Measurements from ENCODE around the gene HK2. TPM values are rescaled to one million over a fixed set of nuclear protein-coding genes. Genes with fewer than 3 reads are reported as not detected.

Gene HK2
- total RNA-seq, 1 donor: 13.5 TPM

- no peak for DNase-seq (ENCODE audit: low read depth in 2 of 3, low spot score in 2 of 3)
Observed at GRCh38 chr2:74873678-74874640, 40.0 kb downstream of the HK2 start.

GRCh38 chr2:74876081-74876886 lies 42.4 kb downstream of the HK2 start:
- DNase-seq (ENCODE audit: low read depth in 2 of 3, low spot score in 2 of 3): peak; percentile 37 to 83 (median 53)

GRCh38 chr2:74877376-74877775 lies 43.4 kb downstream of the HK2 start:
- no peak for DNase-seq (ENCODE audit: low read depth in 2 of 3, low spot score in 2 of 3)

DNA sequence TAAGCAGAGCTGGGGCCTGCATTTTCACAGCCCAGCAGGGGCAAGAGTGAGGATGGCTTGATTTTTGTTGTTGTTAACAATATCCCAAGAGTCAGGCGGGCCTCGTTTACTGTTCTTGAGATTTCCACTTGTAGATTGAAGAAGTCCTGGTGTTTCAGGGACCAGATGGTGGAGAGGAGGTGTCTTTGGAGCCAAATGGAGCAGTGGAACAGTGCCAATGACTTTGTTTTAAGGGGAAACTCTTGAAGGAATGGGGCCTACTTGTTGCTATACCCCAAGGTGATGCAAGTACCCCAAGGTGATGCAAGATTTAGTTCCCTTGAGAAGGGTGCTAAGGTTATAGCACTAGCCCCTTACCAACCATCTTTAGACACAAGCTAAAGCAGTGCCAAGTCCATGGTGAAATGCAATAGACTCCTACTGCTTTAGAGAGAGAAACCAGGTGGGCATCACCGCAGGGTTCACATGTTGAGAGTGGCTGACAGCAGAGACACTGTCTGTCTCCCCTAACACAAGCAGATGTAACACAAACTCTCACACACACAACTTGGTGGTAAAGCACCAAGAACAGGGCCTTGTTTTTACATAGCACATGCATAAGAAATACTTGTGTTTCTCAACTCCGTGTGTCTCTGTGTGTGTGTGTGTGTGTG lies 44.0 kb downstream of the HK2 start:
- DNase-seq (ENCODE audit: low read depth in 2 of 3, low spot score in 2 of 3): no peak

- no peak for DNase-seq (ENCODE audit: low read depth in 2 of 3, low spot score in 2 of 3)
Observed at GRCh38 chr2:74878551-74878950, 44.6 kb downstream of the HK2 start.

GRCh38 chr2:74880054-74880728 lies 46.3 kb downstream of the HK2 start:
- DNase-seq (ENCODE audit: low read depth in 2 of 3, low spot score in 2 of 3): no peak

DNA sequence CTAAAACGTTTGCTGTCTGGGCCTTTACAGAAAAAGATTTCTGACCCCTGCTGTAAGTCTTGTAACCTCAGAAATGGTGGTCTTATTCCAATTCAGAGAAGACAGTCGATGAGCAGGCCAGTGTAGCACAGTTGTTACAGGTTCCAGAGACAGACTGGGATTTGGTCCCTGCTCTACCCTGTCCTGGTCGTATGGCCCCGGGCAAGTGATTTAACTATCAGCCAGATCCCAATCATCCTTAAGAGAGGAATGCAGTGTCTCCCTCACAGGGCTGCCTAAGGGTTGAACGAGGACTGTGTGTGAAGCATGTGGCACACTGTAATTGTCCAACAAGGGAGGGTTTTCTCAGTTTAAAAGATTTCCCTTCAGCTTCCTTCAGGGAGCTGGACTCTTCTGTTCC lies 47.2 kb downstream of the HK2 start:
- DNase-seq (ENCODE audit: low read depth in 2 of 3, low spot score in 2 of 3): no peak

DNA sequence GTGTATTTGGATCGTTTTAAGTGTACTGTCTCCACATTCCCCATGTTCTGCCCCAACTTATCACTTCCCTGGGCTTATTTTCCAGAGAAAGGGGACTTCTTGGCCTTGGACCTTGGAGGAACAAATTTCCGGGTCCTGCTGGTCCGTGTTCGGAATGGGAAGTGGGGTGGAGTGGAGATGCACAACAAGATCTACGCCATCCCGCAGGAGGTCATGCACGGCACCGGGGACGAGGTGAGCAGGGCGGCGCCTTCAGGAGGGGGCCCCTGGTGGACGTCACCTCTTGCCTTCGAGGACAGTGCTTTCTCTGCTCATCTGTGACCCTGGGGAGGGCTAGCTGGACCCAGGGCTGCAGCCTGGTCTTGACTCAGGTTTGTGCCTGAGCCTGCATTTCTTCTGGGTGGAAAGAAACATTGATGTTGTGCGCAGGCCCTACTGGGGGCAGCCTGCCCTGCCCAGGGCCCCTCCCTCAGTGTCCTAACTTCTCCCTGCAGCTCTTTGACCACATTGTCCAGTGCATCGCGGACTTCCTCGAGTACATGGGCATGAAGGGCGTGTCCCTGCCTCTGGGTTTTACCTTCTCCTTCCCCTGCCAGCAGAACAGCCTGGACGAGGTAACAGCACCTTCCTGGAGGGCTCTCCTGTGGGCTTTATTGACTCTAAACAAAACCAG lies 47.8 kb downstream of the HK2 start:
- no peak for DNase-seq (ENCODE audit: low read depth in 2 of 3, low spot score in 2 of 3)

GRCh38 chr2:74882299-74882687 lies 48.4 kb downstream of the HK2 start:
- DNase-seq (ENCODE audit: low read depth in 2 of 3, low spot score in 2 of 3): no peak

DNA sequence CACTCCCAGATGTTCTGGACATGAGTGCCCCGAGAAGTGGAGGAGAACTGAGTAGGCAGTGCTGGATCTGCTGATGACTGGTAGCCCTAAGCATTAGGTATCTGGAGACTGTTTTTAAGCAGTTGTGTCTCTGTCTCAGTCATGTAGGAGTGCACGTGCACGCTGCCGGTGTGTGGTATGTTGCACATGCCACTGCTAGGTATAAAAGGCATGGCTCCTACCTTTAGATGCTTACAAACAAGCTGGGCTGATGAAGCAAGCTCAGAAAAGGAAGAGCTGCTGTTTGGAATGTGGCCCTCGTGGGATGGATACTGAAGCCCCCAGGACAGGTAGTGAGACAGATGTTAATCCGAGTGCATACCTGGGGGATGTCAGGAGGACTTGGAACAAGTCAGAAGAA lies 49.1 kb downstream of the HK2 start:
- no peak for DNase-seq (ENCODE audit: low read depth in 2 of 3, low spot score in 2 of 3)

DNA sequence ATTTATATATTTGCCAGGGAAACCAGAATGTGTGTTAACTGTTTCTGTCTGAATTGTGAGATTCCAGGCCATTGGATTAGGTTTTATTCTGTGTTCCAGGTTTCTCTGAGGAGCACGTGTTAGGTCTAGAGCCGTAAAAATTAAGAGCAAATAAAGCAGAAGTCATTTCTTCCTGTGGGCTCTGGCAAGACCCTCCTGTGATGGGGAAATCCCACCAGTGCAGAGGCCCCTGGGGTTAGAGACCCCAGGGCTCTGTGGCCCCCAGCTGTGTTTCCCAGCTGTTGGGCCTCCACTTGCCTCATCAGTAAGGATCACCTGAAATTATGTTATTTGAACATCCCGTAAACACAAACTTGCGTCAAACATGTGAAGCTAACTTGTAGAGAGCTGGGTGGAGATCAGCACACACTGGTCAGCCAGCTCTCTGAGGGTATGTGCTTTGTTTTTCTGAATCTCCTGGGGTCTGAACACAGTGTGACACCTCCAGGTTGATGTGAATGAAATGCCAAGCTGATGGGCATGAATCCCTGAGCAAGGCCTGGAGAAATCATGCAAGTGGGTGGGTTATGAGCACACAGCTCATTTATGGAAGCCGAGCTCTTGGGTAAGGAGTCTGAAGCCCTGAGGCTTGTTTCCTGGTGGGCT lies 50.3 kb downstream of the HK2 start:
- DNase-seq (ENCODE audit: low read depth in 2 of 3, low spot score in 2 of 3): peak in 1 of 3 donors; percentile 38

DNA sequence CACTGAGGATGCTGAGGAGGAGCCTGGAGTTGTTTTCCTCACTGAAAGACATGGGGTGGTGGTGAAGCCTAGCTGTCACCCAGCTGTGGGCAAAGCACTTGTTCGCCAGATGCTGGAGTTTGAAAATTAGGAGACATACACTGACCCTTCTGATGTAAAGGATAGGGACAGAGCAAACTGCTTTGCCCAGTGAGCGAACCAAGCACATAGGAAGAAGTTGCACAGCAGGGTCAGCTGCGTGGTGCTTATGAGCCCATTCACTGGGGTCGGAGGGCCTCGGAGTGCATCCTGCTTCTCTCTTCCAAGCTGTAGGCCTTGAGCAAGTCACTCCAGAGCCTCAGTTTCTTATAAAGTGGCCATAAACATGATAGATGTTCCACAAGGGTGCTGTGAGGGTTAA lies 50.9 kb downstream of the HK2 start:
- no peak for DNase-seq (ENCODE audit: low read depth in 2 of 3, low spot score in 2 of 3)

- DNase-seq (ENCODE audit: low read depth in 2 of 3, low spot score in 2 of 3): no peak
Observed at GRCh38 chr2:74886251-74886650, 52.3 kb downstream of the HK2 start.

DNA sequence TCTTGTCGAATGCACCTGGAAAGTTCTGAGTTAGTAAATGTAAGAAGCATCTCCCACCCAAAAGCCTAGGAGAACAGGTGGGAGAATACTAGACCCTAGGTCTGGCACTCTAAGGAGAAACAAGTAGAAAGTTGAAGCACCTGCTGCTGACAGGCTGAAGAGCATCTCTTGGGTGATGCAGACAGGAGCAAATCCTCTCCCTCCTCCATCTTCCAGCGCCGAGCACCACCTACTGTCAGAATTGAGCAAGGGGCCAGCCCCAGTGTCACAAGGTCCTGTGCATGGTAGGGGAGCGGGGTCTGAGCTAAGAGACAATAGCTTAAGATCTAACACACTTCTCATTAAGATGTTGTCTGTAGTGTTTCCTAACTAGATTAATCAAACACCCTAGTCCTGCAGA lies 52.9 kb downstream of the HK2 start:
- no peak for DNase-seq (ENCODE audit: low read depth in 2 of 3, low spot score in 2 of 3)

DNA sequence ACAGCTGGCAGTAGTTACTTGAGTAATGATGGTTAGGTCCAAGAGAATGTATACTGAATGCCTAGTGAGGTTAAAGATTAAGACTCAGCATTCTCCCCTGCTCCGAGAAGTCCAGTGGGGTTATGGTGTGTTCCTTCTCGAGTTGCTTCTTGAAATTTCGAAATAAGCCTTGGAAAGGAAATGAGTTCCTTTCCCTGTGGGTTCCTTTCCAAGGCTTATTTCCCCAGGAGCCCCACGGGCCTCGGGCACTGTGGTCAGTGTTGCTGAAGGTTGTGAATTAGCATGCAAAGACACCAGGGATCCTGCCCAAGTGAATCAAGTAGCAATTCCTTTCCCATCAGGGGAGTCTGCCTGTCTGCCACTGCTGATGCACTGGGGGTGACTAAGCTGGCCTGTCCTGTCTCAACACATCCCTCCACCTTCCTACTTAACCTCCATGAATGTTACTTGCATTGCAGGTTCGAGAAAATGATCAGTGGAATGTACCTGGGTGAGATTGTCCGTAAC lies 53.6 kb downstream of the HK2 start:
- DNase-seq (ENCODE audit: low read depth in 2 of 3, low spot score in 2 of 3): no peak

DNA sequence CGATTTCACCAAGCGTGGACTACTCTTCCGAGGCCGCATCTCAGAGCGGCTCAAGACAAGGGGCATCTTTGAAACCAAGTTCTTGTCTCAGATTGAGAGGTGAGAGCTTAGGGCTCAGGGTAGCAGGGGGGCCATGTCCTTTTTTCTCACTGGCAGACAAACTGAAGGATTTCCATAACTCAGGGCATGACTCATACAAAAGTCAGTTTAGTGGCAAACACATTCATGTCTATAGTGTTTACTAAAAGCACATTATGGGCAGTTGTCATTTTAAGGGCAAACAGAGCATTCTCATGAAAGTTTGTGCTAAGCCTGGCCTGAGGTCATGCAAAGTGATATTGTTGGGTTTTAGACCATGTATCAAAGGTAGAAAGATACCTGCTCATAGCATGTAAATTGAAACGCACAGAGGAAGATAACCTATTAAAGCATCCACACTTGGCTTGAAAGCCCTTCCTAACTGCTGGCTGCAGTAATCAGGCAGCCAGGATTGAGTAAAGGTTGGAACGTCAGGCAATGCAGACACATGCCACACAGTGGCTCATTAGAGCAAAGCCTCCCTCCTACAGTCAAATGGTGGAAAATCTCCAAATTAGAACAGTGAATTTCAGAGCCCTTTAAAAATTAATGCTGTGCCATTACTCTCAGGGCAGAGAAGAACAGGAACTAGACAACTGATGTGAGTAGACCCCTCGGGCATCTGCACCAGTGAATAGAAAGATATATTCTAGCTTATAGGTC lies 54.2 kb downstream of the HK2 start:
- DNase-seq (ENCODE audit: low read depth in 2 of 3, low spot score in 2 of 3): no peak

DNA sequence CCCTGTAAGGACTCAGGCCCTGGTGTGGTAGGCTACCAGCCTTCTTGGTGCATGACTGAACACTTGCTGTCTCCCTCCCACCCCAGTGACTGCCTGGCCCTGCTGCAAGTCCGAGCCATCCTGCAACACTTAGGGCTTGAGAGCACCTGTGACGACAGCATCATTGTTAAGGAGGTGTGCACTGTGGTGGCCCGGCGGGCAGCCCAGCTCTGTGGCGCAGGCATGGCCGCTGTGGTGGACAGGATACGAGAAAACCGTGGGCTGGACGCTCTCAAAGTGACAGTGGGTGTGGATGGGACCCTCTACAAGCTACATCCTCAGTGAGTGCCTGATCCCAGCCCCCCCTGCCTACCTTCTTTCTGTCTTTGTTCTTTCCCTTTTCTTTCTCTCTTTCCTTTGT lies 55.2 kb downstream of the HK2 start:
- no peak for DNase-seq (ENCODE audit: low read depth in 2 of 3, low spot score in 2 of 3)

DNA sequence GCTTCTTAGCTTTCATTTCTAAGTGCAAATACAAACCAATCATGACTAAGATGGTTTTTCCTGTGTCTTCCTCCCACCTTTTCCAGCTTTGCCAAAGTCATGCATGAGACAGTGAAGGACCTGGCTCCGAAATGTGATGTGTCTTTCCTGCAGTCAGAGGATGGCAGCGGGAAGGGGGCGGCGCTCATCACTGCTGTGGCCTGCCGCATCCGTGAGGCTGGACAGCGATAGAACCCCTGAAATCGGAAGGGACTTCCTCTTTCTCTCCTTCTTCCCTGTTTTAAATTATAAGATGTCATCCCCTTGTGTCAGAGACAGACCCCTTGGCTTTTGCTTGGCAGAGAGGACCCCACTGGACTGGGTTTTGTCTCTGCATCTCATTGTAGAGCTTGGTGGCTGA lies 56.8 kb downstream of the HK2 start:
- no peak for DNase-seq (ENCODE audit: low read depth in 2 of 3, low spot score in 2 of 3)

Measured in hematopoietic multipotent progenitor cell (in vitro differentiated cells).